GM23338 (cell line): Measurements from ENCODE around the gene FASTK. TPM values are rescaled to one million over a fixed set of nuclear protein-coding genes. Genes with fewer than 3 reads are reported as not detected.

Source experiments
- ATAC-seq: fragments of 200-7000 bp; cut with Tn5 transposase; 3 replicates; pipeline ENCODE4 v1.9.1; 2020
- DNase-seq: peaks from one replicate; pipeline ENCODE4 v3.0.0-alpha.2; 2015; ENCODE audit warnings: low spot score
- H2AFZ ChIP-seq: fragments of 200-600 bp; sonication (generic); 2 replicates; pipeline ENCODE4 v1.8.0; 2016; ENCODE audit warnings: antibody characterized with exemption, mild to moderate bottlenecking, moderate library complexity
- H3F3A ChIP-seq: fragments of 200-600 bp; sonication (generic); replicated peaks from 2 replicates; pipeline ENCODE4 v1.8.0; 2017; ENCODE audit warnings: antibody characterized with exemption, mixed run types, low read depth
- H3K27ac ChIP-seq: fragments of 200-600 bp; sonication (generic); 2 replicates; pipeline ENCODE4 v1.6.1; 2016; ENCODE audit warnings: low read depth
- H3K27me3 ChIP-seq: fragments of 200-600 bp; sonication (generic); 2 replicates; pipeline ENCODE4 v1.8.0; 2016; ENCODE audit warnings: mild to moderate bottlenecking, mixed run types, moderate library complexity; ENCODE audit not compliant: insufficient read depth
- H3K36me3 ChIP-seq: fragments of 200-600 bp; sonication (generic); 2 replicates; pipeline ENCODE4 v1.8.0; 2016; ENCODE audit warnings: mild to moderate bottlenecking; ENCODE audit not compliant: insufficient read depth
- H3K4me1 ChIP-seq: fragments of 200-600 bp; sonication (generic); 2 replicates; pipeline ENCODE4 v1.8.0; 2016; ENCODE audit warnings: mild to moderate bottlenecking, moderate library complexity; ENCODE audit not compliant: insufficient read depth
- H3K4me2 ChIP-seq: fragments of 200-600 bp; sonication (generic); 2 replicates; pipeline ENCODE4 v1.7.1; 2017; ENCODE audit warnings: mixed run types
- H3K4me3 ChIP-seq: fragments of 200-600 bp; sonication (generic); 2 replicates; pipeline ENCODE4 v1.6.1; 2016; ENCODE audit warnings: mixed run types
- H3K79me2 ChIP-seq: fragments of 200-600 bp; sonication (generic); replicated peaks from 2 replicates; pipeline ENCODE4 v1.8.0; 2017; ENCODE audit warnings: mild to moderate bottlenecking; ENCODE audit not compliant: insufficient read depth
- H3K9me2 ChIP-seq: fragments of 200-600 bp; sonication (generic); 2 replicates; pipeline ENCODE4 v1.8.0; 2017; ENCODE audit not compliant: insufficient read depth
- H4K20me1 ChIP-seq: fragments of 200-600 bp; sonication (generic); replicated peaks from 2 replicates; pipeline ENCODE4 v1.8.0; 2017; ENCODE audit warnings: mild to moderate bottlenecking; ENCODE audit not compliant: insufficient read depth
- H3K27ac Mint-ChIP-seq: 2 replicates; pipeline ENCODE4 v1.8.0; 2020; ENCODE audit warnings: inconsistent platforms, mild to moderate bottlenecking, moderate library complexity, mixed read lengths
- H3K27me3 Mint-ChIP-seq: 3 replicates; pipeline ENCODE4 v1.8.0; 2022; ENCODE audit warnings: low read depth, mild to moderate bottlenecking, moderate library complexity, mixed read lengths, inconsistent platforms; ENCODE audit not compliant: insufficient read depth, poor library complexity
- H3K36me3 Mint-ChIP-seq: 3 replicates; pipeline ENCODE4 v1.8.0; 2021; ENCODE audit warnings: low read depth, mild to moderate bottlenecking, inconsistent platforms, moderate library complexity, mixed read lengths
- H3K4me1 Mint-ChIP-seq: 3 replicates; pipeline ENCODE4 v1.8.0; 2020; ENCODE audit warnings: mild to moderate bottlenecking, inconsistent platforms, mixed read lengths
- H3K4me3 Mint-ChIP-seq: 3 replicates; pipeline ENCODE4 v1.8.0; 2021; ENCODE audit warnings: moderate library complexity, mild to moderate bottlenecking, inconsistent platforms, mixed read lengths
- H3K9me3 Mint-ChIP-seq: 3 replicates; pipeline ENCODE4 v1.8.0; 2020; ENCODE audit warnings: moderate library complexity, mild to moderate bottlenecking, inconsistent platforms, mixed read lengths
- EZH2 ChIP-seq: fragments of 200-600 bp; sonication (generic); IDR thresholded peaks from one replicate; pipeline ENCODE4 v1.8.0; 2017; ENCODE audit warnings: antibody characterized with exemption, mild to moderate bottlenecking, low read depth; ENCODE audit not compliant: unreplicated experiment
- EZH2phosphoT487 ChIP-seq: fragments of 200-600 bp; sonication (generic); IDR thresholded peaks from one replicate; pipeline ENCODE4 v1.8.1; 2018; ENCODE audit warnings: antibody characterized with exemption; ENCODE audit not compliant: unreplicated experiment
- REST ChIP-seq: IDR thresholded peaks from one replicate; pipeline ENCODE4 v1.6.1; 2018; ENCODE audit warnings: antibody characterized with exemption; ENCODE audit not compliant: unreplicated experiment
- ZNF114 ChIP-seq: fragments of 250-450 bp; sonication (Bioruptor Pico); IDR thresholded peaks from 2 replicates; pipeline ENCODE4 v1.5.0; 2020; ENCODE audit warnings: mild to moderate bottlenecking, moderate library complexity
- ZNF331 ChIP-seq: fragments of 250-450 bp; sonication (Bioruptor Pico); IDR thresholded peaks from 2 replicates; pipeline ENCODE4 v1.5.0; 2020; ENCODE audit warnings: low read depth, mild to moderate bottlenecking, moderate library complexity
- ZNF462 ChIP-seq: fragments of 250-450 bp; sonication (Bioruptor Pico); IDR thresholded peaks from 2 replicates; pipeline ENCODE4 v1.5.0; 2020; ENCODE audit warnings: mild to moderate bottlenecking, moderate library complexity
- polyA plus RNA-seq: library from polyadenylated mRNA; unstranded; fragments of >200 nt; fragmentation: Nextera tagmentation; extraction: Ambion mirVana; gene quantifications from 2 replicates; pipeline ENCODE4 v1.2.1, GENCODE V29; 2016
- total RNA-seq: library from RNA; depleted of rRNA; stranded (reverse); fragments of >200 nt; shearing (Covaris generic); gene quantifications from 2 replicates; pipeline ENCODE4 v1.2.3, GENCODE V29; 2014

Gene FASTK
- total and polyA plus RNA-seq, 2 experiments from 2014 or later = 37.4 to 57.4 TPM

DNA sequence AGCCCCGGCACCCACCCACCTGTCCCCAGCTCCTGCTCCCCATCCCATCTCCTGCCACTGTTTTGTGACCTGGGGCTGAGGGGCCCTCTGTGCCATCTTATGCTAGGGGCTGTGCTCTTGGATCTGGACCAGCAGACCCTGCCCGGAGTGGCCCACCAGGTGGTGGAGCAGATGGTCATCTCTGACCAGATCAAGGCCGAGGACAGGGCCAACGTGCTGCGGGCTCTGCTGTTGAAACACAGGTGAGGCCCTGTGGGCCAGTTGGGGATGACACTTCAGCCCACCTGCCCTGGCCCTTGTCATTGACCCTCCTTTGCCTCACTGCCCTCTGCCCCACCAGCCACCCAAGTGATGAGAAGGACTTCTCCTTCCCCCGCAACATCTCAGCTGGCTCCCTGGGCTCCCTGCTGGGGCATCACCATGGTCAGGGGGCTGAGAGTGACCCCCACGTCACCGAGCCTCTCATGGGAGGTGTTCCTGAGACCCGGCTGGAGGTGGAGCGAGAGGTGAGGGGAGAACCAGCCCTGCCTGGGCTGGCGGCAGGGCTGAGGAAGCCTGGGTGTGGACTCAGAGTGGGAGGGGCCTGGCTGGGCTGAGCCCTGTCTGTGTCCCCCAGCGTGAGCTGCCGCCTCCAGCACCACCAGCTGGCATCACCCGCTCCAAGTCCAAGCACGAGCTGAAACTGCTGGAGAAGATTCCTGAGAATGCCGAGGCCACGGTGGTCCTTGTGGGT lies 10.6 kb downstream of the FASTK start (continued):
- no peak for TF ChIP-seq ZNF462

DNA sequence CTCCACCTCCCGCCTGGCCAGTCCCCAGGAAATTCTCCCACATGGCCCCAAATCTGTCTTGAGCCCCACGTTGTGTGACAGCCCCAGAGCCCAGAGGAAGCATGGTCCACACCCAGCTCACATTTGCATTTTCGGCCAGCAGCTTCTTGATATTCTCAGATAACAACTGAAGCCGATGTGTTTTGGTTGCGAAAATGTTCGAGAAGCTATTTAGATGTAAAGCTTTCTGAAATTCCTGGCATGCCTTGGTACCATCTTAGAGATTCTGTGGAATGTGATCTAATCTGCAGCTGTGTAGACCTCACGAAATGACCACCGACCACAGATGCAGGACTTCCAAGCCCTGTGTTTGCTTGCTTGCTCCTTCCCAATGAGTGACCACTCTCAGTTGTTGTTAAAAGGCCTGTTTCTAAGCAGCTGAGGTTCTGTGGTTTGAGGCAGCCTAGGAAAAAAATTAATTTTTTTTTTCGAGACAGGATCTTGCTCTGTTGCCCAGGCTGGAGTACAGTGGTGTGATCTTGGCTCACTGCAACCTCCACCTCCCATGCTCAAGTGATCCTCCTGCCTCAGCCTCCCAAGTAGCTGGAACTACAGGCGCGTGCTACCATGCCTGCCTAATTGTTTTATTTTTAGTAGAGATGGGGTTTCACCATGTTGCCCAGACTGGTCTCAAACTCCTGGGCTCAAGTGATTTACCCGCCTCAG lies 12.4 kb downstream of the FASTK start:
- Histone ChIP-seq H3K4me1 (peaks cover 13% of the 10 kb centered on the region), H3F3A (0 out of 2 replicates have a peak, but pooled peaks cover 5% of the 10 kb centered on the region), H3K27ac (peak overlapping the region; percentile 87), H3K4me3 (0 out of 2 replicates have a peak overlapping the region, but pooled peaks have one; percentile 27), H3K79me2 (peaks cover 8% of the 10 kb centered on the region), H2AFZ (no peak overlapping the region), H3K27me3 (no peaks in the 10 kb centered on the region), H3K36me3 (peaks cover 19% of the 10 kb centered on the region), H3K9me2 (no peaks in the 10 kb centered on the region), H3K4me2 (peak overlapping the region; percentile 48; the same call in 1 of the 2 replicates), H4K20me1 (no peaks in the 10 kb centered on the region; the same call in 1 of the 2 replicates)
- peak overlapping the region; percentile 22; the same call in 1 of the 3 replicates for H3K4me3 Mint-ChIP-seq
- ATAC-seq (peak; percentile 50), DNase-seq (peak; percentile 88)
- peaks cover 26% of the 10 kb centered on the region for H3K27me3 Mint-ChIP-seq
- peaks cover 16% of the 10 kb centered on the region for H3K4me1 Mint-ChIP-seq
- peak overlapping the region; percentile 82 for H3K27ac Mint-ChIP-seq
- H3K36me3 Mint-ChIP-seq = peaks cover 62% of the 10 kb centered on the region
- no peak for TF ChIP-seq ZNF331
- TF ChIP-seq EZH2phosphoT487 = no peak
- TF ChIP-seq ZNF114 (CRISPR knock-in tag) = no peak
- TF ChIP-seq REST = no peak
- no peak for TF ChIP-seq EZH2
- H3K9me3 Mint-ChIP-seq = no peaks in the 10 kb centered on the region
